ENCODE measurements around the gene MCM3AP.
A peak's percentile ranks its signal among the peaks of the same experiment; 100 is the strongest.

Gene MCM3AP

GRCh38 chr21:46295996-46296752, 10.8 kb upstream of the MCM3AP start:
- Mint-ChIP-seq H3K9me3 (peaks cover 3% of the 10 kb centered on the region), H3K36me3 (ENCODE audit: low read depth) (peaks cover 41% of the 10 kb centered on the region), H3K27me3 (ENCODE audit: low read depth) (no peaks in the 10 kb centered on the region), H3K4me3 (peak overlapping the region; percentile 21 to 59 (median 43)), H3K27ac (peak overlapping the region; percentile 40 to 64 (median 54)), H3K4me1 (peaks cover 12% of the 10 kb centered on the region)
- TF ChIP-seq, protein P1, sequence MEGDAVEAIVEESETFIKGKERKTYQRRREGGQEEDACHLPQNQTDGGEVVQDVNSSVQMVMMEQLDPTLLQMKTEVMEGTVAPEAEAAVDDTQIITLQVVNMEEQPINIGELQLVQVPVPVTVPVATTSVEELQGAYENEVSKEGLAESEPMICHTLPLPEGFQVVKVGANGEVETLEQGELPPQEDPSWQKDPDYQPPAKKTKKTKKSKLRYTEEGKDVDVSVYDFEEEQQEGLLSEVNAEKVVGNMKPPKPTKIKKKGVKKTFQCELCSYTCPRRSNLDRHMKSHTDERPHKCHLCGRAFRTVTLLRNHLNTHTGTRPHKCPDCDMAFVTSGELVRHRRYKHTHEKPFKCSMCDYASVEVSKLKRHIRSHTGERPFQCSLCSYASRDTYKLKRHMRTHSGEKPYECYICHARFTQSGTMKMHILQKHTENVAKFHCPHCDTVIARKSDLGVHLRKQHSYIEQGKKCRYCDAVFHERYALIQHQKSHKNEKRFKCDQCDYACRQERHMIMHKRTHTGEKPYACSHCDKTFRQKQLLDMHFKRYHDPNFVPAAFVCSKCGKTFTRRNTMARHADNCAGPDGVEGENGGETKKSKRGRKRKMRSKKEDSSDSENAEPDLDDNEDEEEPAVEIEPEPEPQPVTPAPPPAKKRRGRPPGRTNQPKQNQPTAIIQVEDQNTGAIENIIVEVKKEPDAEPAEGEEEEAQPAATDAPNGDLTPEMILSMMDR (IDR thresholded peaks at IDR 0.05; ENCODE audit: unreplicated experiment in 3 of 3) = no peak

DNA sequence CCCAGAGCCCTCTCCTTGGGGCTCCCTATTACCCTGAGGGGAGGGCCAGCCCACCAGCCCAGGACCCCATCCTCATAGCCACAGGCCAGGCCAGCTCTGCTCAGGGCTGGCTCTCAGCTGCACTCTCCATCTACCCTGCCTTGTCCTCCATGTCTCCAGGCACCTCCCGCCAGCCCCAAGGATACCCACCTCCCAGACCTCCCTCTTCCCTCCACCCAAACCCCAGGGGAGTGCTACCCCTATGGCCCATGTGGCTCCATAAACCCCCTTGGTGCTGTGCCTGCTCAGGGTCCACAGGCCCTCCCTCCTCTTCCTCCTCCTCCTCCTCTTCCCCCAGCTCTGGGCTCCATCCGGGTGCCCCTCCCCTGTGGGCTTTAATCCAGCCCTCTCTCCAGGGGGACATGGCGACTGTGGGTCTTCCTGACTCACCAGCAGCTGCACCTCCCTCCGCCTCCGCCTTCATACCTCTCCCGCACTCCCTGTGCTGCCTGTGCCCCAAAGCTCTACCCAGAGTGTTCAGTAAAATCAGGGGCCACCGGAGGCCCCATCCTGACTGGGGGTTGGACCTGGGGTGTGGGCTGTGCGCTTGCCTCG, 9.9 kb upstream of the MCM3AP start:
- H3K27ac Mint-ChIP-seq = peak overlapping the region in 2 of 3 experiments; percentile 54 to 62
- H3K4me1 Mint-ChIP-seq = peaks cover 12% of the 10 kb centered on the region
- peaks cover 3% of the 10 kb centered on the region for H3K9me3 Mint-ChIP-seq
- no peaks in the 10 kb centered on the region for H3K27me3 Mint-ChIP-seq (ENCODE audit: low read depth)
- H3K36me3 Mint-ChIP-seq (ENCODE audit: low read depth) = peaks cover 34% of the 10 kb centered on the region
- peak overlapping the region in 1 of 3 experiments; percentile 7 for H3K4me3 Mint-ChIP-seq
- TF ChIP-seq, protein P1 (IDR thresholded peaks at IDR 0.05; ENCODE audit: unreplicated experiment in 3 of 3) = no peak

DNA sequence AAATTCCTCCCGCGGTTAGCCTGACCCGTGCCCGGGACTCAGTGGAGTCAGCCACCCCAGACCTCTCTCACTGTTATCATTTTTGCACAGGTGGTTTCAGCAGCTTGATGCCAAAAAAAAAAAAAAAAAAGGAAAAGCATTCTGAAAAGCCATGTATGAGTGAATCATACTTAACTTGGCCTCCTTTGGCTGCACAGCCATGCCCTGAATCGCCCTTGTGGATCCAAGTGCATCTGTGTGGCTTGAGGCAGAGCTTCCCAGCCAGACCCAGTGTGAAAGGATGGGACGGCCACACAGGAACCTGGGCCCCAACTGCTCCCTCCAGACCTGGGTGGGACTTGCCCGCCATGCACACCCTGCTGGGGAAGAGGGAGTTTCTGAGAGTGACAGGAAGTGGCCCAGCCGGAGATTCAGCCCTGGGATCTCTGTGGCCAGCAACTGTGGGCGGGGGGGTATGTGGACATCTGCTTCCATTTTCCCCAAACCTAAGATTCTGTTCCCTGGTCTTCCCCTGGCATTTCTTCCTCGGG, 9.3 kb upstream of the MCM3AP start:
- Mint-ChIP-seq H3K27me3 (ENCODE audit: low read depth) (no peaks in the 10 kb centered on the region), H3K9me3 (peaks cover 3% of the 10 kb centered on the region), H3K4me3 (no peak overlapping the region), H3K4me1 (peaks cover 12% of the 10 kb centered on the region), H3K27ac (peak overlapping the region in 2 of 3 experiments; percentile 54 to 62), H3K36me3 (ENCODE audit: low read depth) (peaks cover 34% of the 10 kb centered on the region)
- TF ChIP-seq, protein P1 (IDR thresholded peaks at IDR 0.05; ENCODE audit: unreplicated experiment in 3 of 3) = no peak

GRCh38 chr21:46291561-46291960, 6.2 kb upstream of the MCM3AP start:
- TF ChIP-seq, protein P1 (IDR thresholded peaks at IDR 0.05; ENCODE audit: unreplicated experiment in 3 of 3) = no peak
- Mint-ChIP-seq H3K36me3 (ENCODE audit: low read depth) (peaks cover 36% of the 10 kb centered on the region), H3K4me3 (no peak overlapping the region), H3K4me1 (peaks cover 19% of the 10 kb centered on the region), H3K9me3 (peaks cover 3% of the 10 kb centered on the region), H3K27ac (no peak overlapping the region), H3K27me3 (ENCODE audit: low read depth) (no peaks in the 10 kb centered on the region)

GRCh38 chr21:46289655-46290179, 4.3 kb upstream of the MCM3AP start:
- Mint-ChIP-seq H3K4me1 (peaks cover 19% of the 10 kb centered on the region), H3K27ac (peak overlapping the region in 1 of 3 experiments; percentile 5), H3K9me3 (peaks cover 3% of the 10 kb centered on the region), H3K4me3 (peak overlapping the region in 1 of 3 experiments; percentile 15), H3K36me3 (ENCODE audit: low read depth) (peaks cover 39% of the 10 kb centered on the region), H3K27me3 (ENCODE audit: low read depth) (no peaks in the 10 kb centered on the region)
- TF ChIP-seq, protein P1 (IDR thresholded peaks at IDR 0.05; ENCODE audit: unreplicated experiment in 3 of 3) = no peak
